ENCODE data around the gene BACE1. TPM values are rescaled to one million over a fixed set of nuclear protein-coding genes. Genes with fewer than 3 reads are reported as not detected.

Gene BACE1
- total and polyA plus RNA-seq, 2 of the 13 experiments (the other 11 are each of a cell fraction or from before 2014, with no cell fraction given): 7.5 to 17.9 TPM

GRCh38 chr11:117300283-117300663 lies 15.8 kb downstream of the BACE1 start (continued):
- no peak for TF ChIP-seq ZNF550 (CRISPR knock-in tag; IDR thresholded peaks at IDR 0.05; ENCODE audit: borderline replicate concordance)
- no peak for TF ChIP-seq MAFK (conservative IDR thresholded peaks at IDR 0.05 in 1 of 2, IDR thresholded peaks at IDR 0.05 in 1 of 2; ENCODE audit: low read length in 2 of 2)
- TF ChIP-seq THAP9 (CRISPR knock-in tag; IDR thresholded peaks at IDR 0.05; ENCODE audit: borderline replicate concordance): no peak
- TF ChIP-seq ATF1 (CRISPR knock-in tag; IDR thresholded peaks at IDR 0.05): no peak
- TF ChIP-seq ARHGAP35 (CRISPR knock-in tag; IDR thresholded peaks at IDR 0.05; ENCODE audit: borderline replicate concordance): no peak
- no peak for TF ChIP-seq ATM (IDR thresholded peaks at IDR 0.05; ENCODE audit: borderline replicate concordance)
- TF ChIP-seq SRF (IDR thresholded peaks at IDR 0.05; ENCODE audit: low read depth, low read length): no peak
- TF ChIP-seq ZKSCAN5 (CRISPR knock-in tag; IDR thresholded peaks at IDR 0.05): no peak
- TF ChIP-seq, protein P1, sequence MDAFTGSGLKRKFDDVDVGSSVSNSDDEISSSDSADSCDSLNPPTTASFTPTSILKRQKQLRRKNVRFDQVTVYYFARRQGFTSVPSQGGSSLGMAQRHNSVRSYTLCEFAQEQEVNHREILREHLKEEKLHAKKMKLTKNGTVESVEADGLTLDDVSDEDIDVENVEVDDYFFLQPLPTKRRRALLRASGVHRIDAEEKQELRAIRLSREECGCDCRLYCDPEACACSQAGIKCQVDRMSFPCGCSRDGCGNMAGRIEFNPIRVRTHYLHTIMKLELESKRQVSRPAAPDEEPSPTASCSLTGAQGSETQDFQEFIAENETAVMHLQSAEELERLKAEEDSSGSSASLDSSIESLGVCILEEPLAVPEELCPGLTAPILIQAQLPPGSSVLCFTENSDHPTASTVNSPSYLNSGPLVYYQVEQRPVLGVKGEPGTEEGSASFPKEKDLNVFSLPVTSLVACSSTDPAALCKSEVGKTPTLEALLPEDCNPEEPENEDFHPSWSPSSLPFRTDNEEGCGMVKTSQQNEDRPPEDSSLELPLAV (CRISPR knock-in tag; conservative IDR thresholded peaks at IDR 0.05; ENCODE audit: low read depth): no peak
- peak; percentile 20; the same call in 1 of the 2 replicates for TF ChIP-seq SAP130 (CRISPR knock-in tag; IDR thresholded peaks at IDR 0.05; ENCODE audit: low read depth)
- TF ChIP-seq, protein P2, sequence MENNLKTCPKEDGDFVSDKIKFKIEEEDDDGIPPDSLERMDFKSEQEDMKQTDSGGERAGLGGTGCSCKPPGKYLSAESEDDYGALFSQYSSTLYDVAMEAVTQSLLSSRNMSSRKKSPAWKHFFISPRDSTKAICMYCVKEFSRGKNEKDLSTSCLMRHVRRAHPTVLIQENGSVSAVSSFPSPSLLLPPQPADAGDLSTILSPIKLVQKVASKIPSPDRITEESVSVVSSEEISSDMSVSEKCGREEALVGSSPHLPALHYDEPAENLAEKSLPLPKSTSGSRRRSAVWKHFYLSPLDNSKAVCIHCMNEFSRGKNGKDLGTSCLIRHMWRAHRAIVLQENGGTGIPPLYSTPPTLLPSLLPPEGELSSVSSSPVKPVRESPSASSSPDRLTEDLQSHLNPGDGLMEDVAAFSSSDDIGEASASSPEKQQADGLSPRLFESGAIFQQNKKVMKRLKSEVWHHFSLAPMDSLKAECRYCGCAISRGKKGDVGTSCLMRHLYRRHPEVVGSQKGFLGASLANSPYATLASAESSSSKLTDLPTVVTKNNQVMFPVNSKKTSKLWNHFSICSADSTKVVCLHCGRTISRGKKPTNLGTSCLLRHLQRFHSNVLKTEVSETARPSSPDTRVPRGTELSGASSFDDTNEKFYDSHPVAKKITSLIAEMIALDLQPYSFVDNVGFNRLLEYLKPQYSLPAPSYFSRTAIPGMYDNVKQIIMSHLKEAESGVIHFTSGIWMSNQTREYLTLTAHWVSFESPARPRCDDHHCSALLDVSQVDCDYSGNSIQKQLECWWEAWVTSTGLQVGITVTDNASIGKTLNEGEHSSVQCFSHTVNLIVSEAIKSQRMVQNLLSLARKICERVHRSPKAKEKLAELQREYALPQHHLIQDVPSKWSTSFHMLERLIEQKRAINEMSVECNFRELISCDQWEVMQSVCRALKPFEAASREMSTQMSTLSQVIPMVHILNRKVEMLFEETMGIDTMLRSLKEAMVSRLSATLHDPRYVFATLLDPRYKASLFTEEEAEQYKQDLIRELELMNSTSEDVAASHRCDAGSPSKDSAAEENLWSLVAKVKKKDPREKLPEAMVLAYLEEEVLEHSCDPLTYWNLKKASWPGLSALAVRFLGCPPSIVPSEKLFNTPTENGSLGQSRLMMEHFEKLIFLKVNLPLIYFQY (CRISPR knock-in tag; IDR thresholded peaks at IDR 0.05; ENCODE audit: borderline replicate concordance): no peak
- TF ChIP-seq ZNF562 (CRISPR knock-in tag; IDR thresholded peaks at IDR 0.05; ENCODE audit: borderline replicate concordance): no peak
- TF ChIP-seq STAG1 (CRISPR knock-in tag; IDR thresholded peaks at IDR 0.05): no peak
- TF ChIP-seq ZSCAN31 (CRISPR knock-in tag; IDR thresholded peaks at IDR 0.05; ENCODE audit: low read depth): 0 out of 2 replicates have a peak, but pooled peaks have one; percentile 15
- no peak for TF ChIP-seq ZNF800 (CRISPR knock-in tag; IDR thresholded peaks at IDR 0.05)
- no peak for TF ChIP-seq GZF1 (CRISPR knock-in tag; IDR thresholded peaks at IDR 0.05)
- TF ChIP-seq SMAD9 (CRISPR knock-in tag; IDR thresholded peaks at IDR 0.05): 0 out of 2 replicates have a peak, but pooled peaks have one; percentile 32
- TF ChIP-seq ZNF720 (CRISPR knock-in tag; IDR thresholded peaks at IDR 0.05): no peak
- TF ChIP-seq ZNF564 (CRISPR knock-in tag; IDR thresholded peaks at IDR 0.05): no peak
- no peak for TF ChIP-seq NCOA2 (CRISPR knock-in tag; IDR thresholded peaks at IDR 0.05)
- no peak for TF ChIP-seq NFRKB (IDR thresholded peaks at IDR 0.05)
- no peak for TF ChIP-seq ATAD3A (CRISPR knock-in tag; IDR thresholded peaks at IDR 0.05)
- TF ChIP-seq FOXP1 (IDR thresholded peaks at IDR 0.05): no peak
- no peak for TF ChIP-seq FOXP1 (CRISPR knock-in tag; IDR thresholded peaks at IDR 0.05)
